ENCODE results near the gene OSBPL6.

DNA sequence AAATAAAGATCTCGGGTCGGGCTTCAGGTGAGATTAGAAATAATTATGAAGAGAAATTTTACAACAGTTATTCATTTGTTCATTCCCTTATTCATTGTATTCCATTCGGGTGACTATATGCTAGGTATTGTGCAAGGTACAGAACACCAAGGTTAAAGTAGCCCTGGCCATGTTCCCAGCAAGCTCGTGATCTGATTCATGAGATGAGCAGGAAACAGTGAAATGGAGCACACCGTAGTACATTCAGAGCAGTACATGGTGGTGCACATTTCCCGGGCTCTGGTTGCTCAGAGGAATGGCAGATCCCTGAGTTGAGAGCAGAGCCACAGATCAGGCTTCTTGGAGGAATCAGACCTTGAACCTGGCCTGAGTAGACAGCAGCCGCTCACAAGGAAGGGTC lies 168.9 kb downstream of the OSBPL6 start:
- TF ChIP-seq, protein P1, sequence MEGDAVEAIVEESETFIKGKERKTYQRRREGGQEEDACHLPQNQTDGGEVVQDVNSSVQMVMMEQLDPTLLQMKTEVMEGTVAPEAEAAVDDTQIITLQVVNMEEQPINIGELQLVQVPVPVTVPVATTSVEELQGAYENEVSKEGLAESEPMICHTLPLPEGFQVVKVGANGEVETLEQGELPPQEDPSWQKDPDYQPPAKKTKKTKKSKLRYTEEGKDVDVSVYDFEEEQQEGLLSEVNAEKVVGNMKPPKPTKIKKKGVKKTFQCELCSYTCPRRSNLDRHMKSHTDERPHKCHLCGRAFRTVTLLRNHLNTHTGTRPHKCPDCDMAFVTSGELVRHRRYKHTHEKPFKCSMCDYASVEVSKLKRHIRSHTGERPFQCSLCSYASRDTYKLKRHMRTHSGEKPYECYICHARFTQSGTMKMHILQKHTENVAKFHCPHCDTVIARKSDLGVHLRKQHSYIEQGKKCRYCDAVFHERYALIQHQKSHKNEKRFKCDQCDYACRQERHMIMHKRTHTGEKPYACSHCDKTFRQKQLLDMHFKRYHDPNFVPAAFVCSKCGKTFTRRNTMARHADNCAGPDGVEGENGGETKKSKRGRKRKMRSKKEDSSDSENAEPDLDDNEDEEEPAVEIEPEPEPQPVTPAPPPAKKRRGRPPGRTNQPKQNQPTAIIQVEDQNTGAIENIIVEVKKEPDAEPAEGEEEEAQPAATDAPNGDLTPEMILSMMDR (IDR thresholded peaks at IDR 0.05) = no peak
- TF ChIP-seq POLR2A (IDR thresholded peaks at IDR 0.05) = no peak

Data from right lobe of liver (tissue), 4 donors.